Measurements from ENCODE around the gene SKOR1. TPM values are rescaled to one million over a fixed set of nuclear protein-coding genes. Genes with fewer than 3 reads are reported as not detected.

Gene SKOR1
- total and polyA plus RNA-seq, 2 of the 13 experiments (the other 11 are each of a cell fraction or from before 2014, with no cell fraction given), result 0.09 to 0.11 TPM

DNA sequence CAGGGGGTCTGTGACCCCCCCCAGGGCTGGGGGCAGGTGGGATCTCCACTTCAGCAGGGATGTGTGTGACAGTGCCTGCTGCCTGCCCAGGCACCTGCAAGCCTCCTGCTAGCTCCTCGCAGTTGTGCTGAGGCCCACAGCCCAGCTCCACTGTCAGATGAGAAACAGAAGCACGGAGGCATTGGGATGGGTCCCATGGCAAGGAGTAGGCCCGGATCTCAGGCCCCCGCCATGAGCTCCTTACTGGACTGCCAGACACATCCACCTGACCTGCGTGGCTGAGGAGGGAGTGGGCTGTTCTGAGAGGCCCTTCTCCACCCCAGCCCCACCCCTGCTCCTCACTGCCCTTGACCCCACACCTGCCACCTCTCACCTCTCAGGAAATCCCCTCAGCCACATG lies 18.2 kb upstream of the SKOR1 start (continued):
- no peak for TF ChIP-seq EP300 (IDR thresholded peaks at IDR 0.05; ENCODE audit: low read depth in 2 of 2, low read length in 2 of 2)
- no peak for TF ChIP-seq EP300 (CRISPR knock-in tag; IDR thresholded peaks at IDR 0.05; ENCODE audit: borderline replicate concordance)
- TF ChIP-seq BORCS8-MEF2B (CRISPR knock-in tag; IDR thresholded peaks at IDR 0.05), result no peak

DNA sequence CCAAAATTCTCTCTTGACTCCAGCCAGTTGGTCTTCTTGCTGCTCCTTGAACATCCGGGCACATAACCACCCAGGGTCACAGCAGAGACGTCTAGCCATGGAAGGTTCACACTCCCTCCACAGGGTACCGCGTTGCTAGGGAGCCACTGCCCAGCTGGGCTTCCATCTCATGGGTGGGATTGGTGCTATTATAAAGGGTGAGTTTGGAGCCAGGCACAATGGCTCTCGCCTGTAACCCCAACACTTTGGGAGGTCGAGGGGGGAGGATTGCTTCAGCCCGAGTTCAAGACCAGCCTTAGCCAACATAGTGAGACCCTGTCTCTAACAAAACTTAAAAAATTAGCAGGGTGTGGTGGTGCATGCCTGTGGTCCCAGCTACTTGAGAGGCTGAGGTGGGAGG lies 17.5 kb upstream of the SKOR1 start:
- Histone ChIP-seq H3K79me2 (ENCODE audit: insufficient read depth, low read length) (no peaks in the 10 kb centered on the region), H3K27ac (ENCODE audit: extremely low read length, insufficient read depth, low read length) (no peak overlapping the region), H3K27me3 (ENCODE audit: control insufficient read depth in 1 of 2, insufficient read depth in 2 of 2, low read length in 2 of 2) (no peaks in the 10 kb centered on the region), H3K4me3 (replicated peaks in 1 of 3; ENCODE audit: insufficient read depth in 1 of 3, low read depth in 2 of 3, low read length in 3 of 3) (no peak overlapping the region), H3K9me3 (ENCODE audit: low read length) (no peaks in the 10 kb centered on the region), H2AFZ (ENCODE audit: low read length) (no peak overlapping the region), H3K36me3 (replicated peaks in 1 of 2; ENCODE audit: control insufficient read depth in 1 of 2, insufficient read depth in 2 of 2, low read length in 2 of 2) (no peaks in the 10 kb centered on the region), H3K4me2 (ENCODE audit: low read depth, low read length) (no peak overlapping the region), H3K4me1 (ENCODE audit: insufficient read depth, low read length) (peaks cover 9% of the 10 kb centered on the region), H4K20me1 (ENCODE audit: insufficient read depth, low read length) (no peaks in the 10 kb centered on the region), H3K9ac (ENCODE audit: insufficient read depth, low read depth, low read length) (no peak overlapping the region)
- no peak for ATAC-seq
- POLR2A ChIA-PET, result no interaction called here
- in situ Hi-C loops (cut with HindIII; ENCODE audit: extremely low pct_ligation_motif_present, low pct_unique_long_range_greater_than_20kb), result no loop called here
- DNase-seq (ENCODE audit: low spot score), result no peak
- TF ChIP-seq MXD4 (CRISPR knock-in tag; IDR thresholded peaks at IDR 0.05) (no peak), NFE2L2 (IDR thresholded peaks at IDR 0.05; ENCODE audit: low read length) (no peak), GTF3A (CRISPR knock-in tag; conservative IDR thresholded peaks at IDR 0.05) (no peak), SRY (CRISPR knock-in tag; IDR thresholded peaks at IDR 0.05) (no peak), ZNF775 (CRISPR knock-in tag; IDR thresholded peaks at IDR 0.05; ENCODE audit: borderline replicate concordance) (no peak), STAG1 (CRISPR knock-in tag; IDR thresholded peaks at IDR 0.05) (no peak), ZNF260 (CRISPR knock-in tag; IDR thresholded peaks at IDR 0.05; ENCODE audit: borderline replicate concordance, low read depth) (no peak)
- FAIRE-seq, result no peak
- intact Hi-C loops (cut with micrococcal nuclease; ENCODE audit: unreplicated experiment), result no loop called here
- WGBS (ENCODE audit: low lambda C conversion rate), result 94% methylated on average over 6 of the region's 7 CpGs
- no TSS peak for BruUV-seq (replicated peaks)
- CTCF ChIA-PET (ENCODE audit: low intra/inter-chr PET ratio, low total read pairs), result no interaction called here

Measured in HepG2 (cell line).